Lung (tissue), 12 donors: ENCODE measurements around the gene EPB41. TPM values are rescaled to one million over a fixed set of nuclear protein-coding genes. Genes with fewer than 3 reads are reported as not detected.

Source experiments
- ATAC-seq: fragments of 200-7000 bp; cut with Tn5 transposase; one replicate; pipeline ENCODE4 v1.9.1; 2020; ENCODE audit warnings: moderate number of reproducible peaks; ENCODE audit not compliant: insufficient read depth, low FRiP score
- DNase-seq, 3 donors: peaks; one replicate each; pipeline ENCODE4 v3.0.0-alpha.2; 2013 to 2017
- H3K27ac ChIP-seq, 2 donors: one replicate each; pipeline ENCODE4 v1.5.1; 2013; ENCODE audit warnings: mild to moderate bottlenecking in 2 of 2, moderate library complexity in 2 of 2, control low read depth in 1 of 2, inconsistent platforms in 1 of 2, low read depth in 1 of 2, low read length in 1 of 2
- H3K27me3 ChIP-seq, 3 donors: one replicate each; pipeline ENCODE4 v1.5.1; 2013; ENCODE audit warnings: low read length in 2 of 3; ENCODE audit not compliant: control insufficient read depth in 3 of 3, insufficient read depth in 3 of 3
- H3K36me3 ChIP-seq, 4 donors: one replicate each; pipeline ENCODE4 v1.5.1; 2013; ENCODE audit warnings: low read length in 4 of 4, mild to moderate bottlenecking in 1 of 4, moderate library complexity in 1 of 4; ENCODE audit not compliant: control insufficient read depth in 4 of 4, insufficient read depth in 4 of 4
- H3K4me1 ChIP-seq, 5 donors: one replicate each; pipeline ENCODE4 v1.5.1; 2013; ENCODE audit warnings: low read length in 5 of 5, mild to moderate bottlenecking in 2 of 5, moderate library complexity in 1 of 5; ENCODE audit not compliant: control insufficient read depth in 5 of 5, insufficient read depth in 5 of 5
- H3K4me3 ChIP-seq: one replicate; pipeline ENCODE4 v1.5.1; 2013; ENCODE audit warnings: mild to moderate bottlenecking, control low read depth, moderate library complexity
- H3K9ac ChIP-seq, 2 donors: one replicate each; pipeline ENCODE4 v1.5.1; 2013; ENCODE audit warnings: low read length in 2 of 2, control low read depth in 1 of 2; ENCODE audit not compliant: insufficient read depth in 1 of 2
- H3K9me3 ChIP-seq, 4 donors: one replicate each; pipeline ENCODE4 v1.5.1; 2013; ENCODE audit warnings: low read length in 3 of 4, mild to moderate bottlenecking in 1 of 4, moderate library complexity in 1 of 4; ENCODE audit not compliant: control insufficient read depth in 4 of 4, insufficient read depth in 3 of 4
- CTCF ChIP-seq: IDR thresholded peaks from 2 replicates; pipeline ENCODE4 v1.5.1; 2012; ENCODE audit warnings: mild to moderate bottlenecking; ENCODE audit errors: control extremely low read depth, extremely low read depth
- WGBS, 2 donors: extraction: QIAGEN DNeasy Blood & Tissue Kit; methylation state at CpG; one replicate each; pipeline ENCODE4 v1.1.7; 2013; 5-methylcytosine and 5-hydroxymethylcytosine counted together
- polyA plus RNA-seq, 2 donors: library from polyadenylated mRNA; stranded (reverse); fragments of 200-250 nt; gene quantifications; one replicate each; pipeline ENCODE4 v1.2.1, GENCODE V29; 2013
- total RNA-seq, 2 donors: library from RNA; depleted of rRNA in 1 of 2; stranded (reverse); fragments of >200 nt in 1 of 2; gene quantifications; one replicate each; pipeline ENCODE4 v1.2.1, GENCODE V29; 2014 to 2021
- donor health status: control.
- donor health status: control.
- donor health status: Bipolar disorder and iron deficiency.
- donor health status: healthy.
- donor health status: DM: yes; HTN: yes; CAD: no.

Gene EPB41
- total and polyA plus RNA-seq, 4 donors, result 10.4 to 69.0 (median 33.3) TPM

GRCh38 chr1:29121936-29122681, 207.7 kb downstream of the EPB41 start:
- H3K9ac ChIP-seq, result no peak overlapping the region
- H3K4me3 ChIP-seq, result peak overlapping the region; percentile 46
- peak overlapping the region; percentile 37 to 87 for H3K27ac ChIP-seq
- ATAC-seq (no peak), DNase-seq (peak; percentile 73 to 81 (median 73))
- H3K9me3 ChIP-seq, result no peaks in the 10 kb centered on the region
- peaks cover 0 to 5% (median 4%) of the 10 kb centered on the region in 4 donors for H3K36me3 ChIP-seq
- TF ChIP-seq CTCF, result no peak
- H3K4me1 ChIP-seq, result peaks cover 0 to 33% (median 16%) of the 10 kb centered on the region in 5 donors
- H3K27me3 ChIP-seq, result peaks cover 0 to 13% (median 0%) of the 10 kb centered on the region in 3 donors
- 1 to 2% methylated on average over 49 to 81 of the region's 81 CpGs for WGBS, 2 donors

- Histone ChIP-seq H3K4me3 (peak overlapping the region; percentile 46), H3K9me3 (no peaks in the 10 kb centered on the region), H3K4me1 (peaks cover 0 to 33% (median 16%) of the 10 kb centered on the region in 5 donors), H3K36me3 (peaks cover 0 to 4% (median 1%) of the 10 kb centered on the region in 4 donors), H3K27me3 (peaks cover 0 to 13% (median 0%) of the 10 kb centered on the region in 3 donors), H3K9ac (peak overlapping the region; percentile 37 to 49), H3K27ac (peak overlapping the region; percentile 43 to 87)
- DNase-seq, result peak in 2 of 3 donors; percentile 43 to 57
- whole genome bisulfite sequencing, 2 donors, result 3 to 6% methylated on average over 30 to 34 of the region's 34 CpGs
- no peak for TF ChIP-seq CTCF
- peak; percentile 42 for ATAC-seq
Observed at GRCh38 chr1:29122682-29123052, 208.3 kb downstream of the EPB41 start.

- peak overlapping the region; percentile 46 for H3K4me3 ChIP-seq
- ATAC-seq, result no peak
- H3K9ac ChIP-seq, result peak overlapping the region; percentile 37 to 49
- peak overlapping the region; percentile 43 to 87 for H3K27ac ChIP-seq
- H3K4me1 ChIP-seq, result peaks cover 0 to 33% (median 16%) of the 10 kb centered on the region in 5 donors
- peaks cover 0 to 13% (median 0%) of the 10 kb centered on the region in 3 donors for H3K27me3 ChIP-seq
- 5 to 6% methylated on average over 53 to 70 of the region's 70 CpGs for WGBS, 2 donors
- peak; percentile 51 to 67 (median 62) for DNase-seq
- no peaks in the 10 kb centered on the region for H3K9me3 ChIP-seq
- peaks cover 0 to 4% (median 1%) of the 10 kb centered on the region in 4 donors for H3K36me3 ChIP-seq
- no peak for TF ChIP-seq CTCF
Observed at GRCh38 chr1:29123053-29123886, 208.9 kb downstream of the EPB41 start.
